Uterus (tissue), 4 donors: ENCODE measurements around the gene TRIM65. TPM values are rescaled to one million over a fixed set of nuclear protein-coding genes. Genes with fewer than 3 reads are reported as not detected.

Experiments
- DNase-seq, 2 donors: peaks; one replicate each; pipeline ENCODE4 v3.0.0-alpha.2; 2019 to 2020
- H3K27ac ChIP-seq, 2 donors: fragments of 200-600 bp; sonication (generic); 1 replicate in 1 of 2; 2 replicates in 1 of 2; pipeline ENCODE4 v1.5.1; 2016 to 2018
- H3K27me3 ChIP-seq, 2 donors: fragments of 200-600 bp; sonication (generic); one replicate each; pipeline ENCODE4 v1.5.1; 2018 to 2019; ENCODE audit warnings: control low read depth in 1 of 2
- H3K36me3 ChIP-seq, 2 donors: fragments of 200-600 bp; sonication (generic); one replicate each; pipeline ENCODE4 v1.5.1; 2019; ENCODE audit warnings: control low read depth in 1 of 2
- H3K4me1 ChIP-seq, 2 donors: fragments of 200-600 bp; sonication (generic); one replicate each; pipeline ENCODE4 v1.5.1; 2018 to 2019; ENCODE audit warnings: control low read depth in 1 of 2
- H3K4me3 ChIP-seq, 2 donors: fragments of 200-600 bp; sonication (generic); 1 replicate in 1 of 2; 2 replicates in 1 of 2; pipeline ENCODE4 v1.5.1; 2018 to 2019; ENCODE audit warnings: mild to moderate bottlenecking in 1 of 2
- H3K9me3 ChIP-seq, 2 donors: fragments of 200-600 bp; sonication (generic); one replicate each; pipeline ENCODE4 v1.5.1; 2019; ENCODE audit warnings: control low read depth in 1 of 2
- CTCF ChIP-seq, 4 experiments: fragments of 200-600 bp in 2 of 4; fragments of 450-650 bp in 2 of 4; sonication (generic) in 2 of 4; IDR thresholded peaks; one replicate each; pipeline ENCODE4 v1.5.1; 2016 to 2019; ENCODE audit warnings: antibody characterized with exemption in 4 of 4, mild to moderate bottlenecking in 2 of 4, moderate library complexity in 1 of 4
- POLR2A ChIP-seq, 2 donors: fragments of 450-650 bp; IDR thresholded peaks; one replicate each; pipeline ENCODE4 v1.6.1; 2016; ENCODE audit warnings: antibody characterized with exemption in 2 of 2, mild to moderate bottlenecking in 1 of 2, moderate library complexity in 1 of 2
- intact Hi-C: fragments of 100-400 bp; cut with DNase I; formaldehyde crosslinking; loops from one replicate; pipeline ENCODE4 v1.15.1; 2023; ENCODE audit warnings: low total_unique reads
- total RNA-seq, 4 donors: library from RNA; depleted of rRNA in 3 of 4; stranded (reverse); fragments of >200 nt in 3 of 4; gene quantifications; one replicate each; pipeline versions ENCODE4 v1.1.0 to v1.2.4, GENCODE V29; 2014 to 2023
- donor health status: DM: yes; HTN: yes; CAD: no.

TRIM65 gene
- total RNA-seq, 4 donors from 2014 or later, result 20.0 to 36.9 (median 30.1) TPM

- Histone ChIP-seq H3K9me3 (no peaks in the 10 kb centered on the region), H3K36me3 (no peaks in the 10 kb centered on the region), H3K4me1 (peaks cover 4 to 14% of the 10 kb centered on the region in 2 donors), H3K27me3 (no peaks in the 10 kb centered on the region), H3K4me3 (no peak overlapping the region), H3K27ac (peak overlapping the region; percentile 48 to 50)
- peak; percentile 30 to 56 (median 54) for TF ChIP-seq CTCF (IDR thresholded peaks at IDR 0.05)
- no peak for TF ChIP-seq POLR2A (IDR thresholded peaks at IDR 0.05)
- intact Hi-C loops, result loop anchor here (10.0 kb wide), 1 partner anchor 46 kb away; the partner anchor contains the start of gene TRIM65
- peak; percentile 68 to 83 for DNase-seq
These were observed 48.0 kb downstream of the TRIM65 start for GRCh38 chr17:75848523-75849278.

- no peak for TF ChIP-seq POLR2A (IDR thresholded peaks at IDR 0.05)
- no peak for TF ChIP-seq CTCF (IDR thresholded peaks at IDR 0.05)
- no peak for DNase-seq
- Histone ChIP-seq H3K27me3 (no peaks in the 10 kb centered on the region), H3K4me3 (no peak overlapping the region), H3K9me3 (no peaks in the 10 kb centered on the region), H3K4me1 (peaks cover 4 to 14% of the 10 kb centered on the region in 2 donors), H3K27ac (peak overlapping the region; percentile 44 to 48), H3K36me3 (no peaks in the 10 kb centered on the region)
- intact Hi-C loops, result loop anchor here (10.0 kb wide), 1 partner anchor 47 kb away; the partner anchor contains the start of gene TRIM65
These were observed 48.9 kb downstream of the TRIM65 start for GRCh38 chr17:75847614-75848522.

- DNase-seq, result no peak
- H3K27ac ChIP-seq, result peak overlapping the region; percentile 44 to 47
These were observed 49.8 kb downstream of the TRIM65 start for GRCh38 chr17:75846692-75847613.

More at GRCh38 chr17:75846692-75847613, 49.8 kb downstream of the TRIM65 start:
- no peaks in the 10 kb centered on the region for H3K27me3 ChIP-seq
- H3K4me3 ChIP-seq, result no peak overlapping the region
- H3K9me3 ChIP-seq, result no peaks in the 10 kb centered on the region
- TF ChIP-seq CTCF (IDR thresholded peaks at IDR 0.05) (no peak), POLR2A (IDR thresholded peaks at IDR 0.05) (no peak)
- no peaks in the 10 kb centered on the region for H3K36me3 ChIP-seq
- intact Hi-C loops, result loop anchor here (10.0 kb wide), 1 partner anchor 48 kb away; the partner anchor contains the start of gene TRIM65
- H3K4me1 ChIP-seq, result peaks cover 4 to 14% of the 10 kb centered on the region in 2 donors
